Thoracic aorta (tissue), 2 donors: Measurements from ENCODE around the gene VRK1. TPM values are rescaled to one million over a fixed set of nuclear protein-coding genes. Genes with fewer than 3 reads are reported as not detected.
"Not testable (repeated sequence)": the region's sequence is repeated elsewhere in the genome, so short reads cannot be mapped to it uniquely, and the experiment has no call there.

ENCODE experiments used
- ATAC-seq: fragments of 150-250 bp; one replicate; pipeline ENCODE4 v1.8.0; 2017; ENCODE audit warnings: low read depth; ENCODE audit not compliant: insufficient number of reproducible peaks, low FRiP score
- DNase-seq: peaks from one replicate; pipeline ENCODE4 v3.0.0-alpha.2; 2020; ENCODE audit warnings: low spot score
- H3K27ac ChIP-seq, 2 donors: fragments of 200-600 bp; sonication (generic); 1 replicate in 1 of 2; 2 replicates in 1 of 2; pipeline ENCODE4 v1.5.1; 2016; ENCODE audit warnings: mild to moderate bottlenecking in 2 of 2, moderate library complexity in 2 of 2
- H3K27me3 ChIP-seq: fragments of 200-600 bp; sonication (generic); replicated peaks from 2 replicates; pipeline ENCODE4 v1.6.0; 2016; ENCODE audit warnings: mild to moderate bottlenecking; ENCODE audit not compliant: insufficient read depth
- H3K36me3 ChIP-seq: fragments of 200-600 bp; sonication (generic); one replicate; pipeline ENCODE4 v1.5.1; 2016
- H3K4me1 ChIP-seq, 2 donors: fragments of 200-600 bp; sonication (generic); 1 replicate in 1 of 2; 2 replicates in 1 of 2; pipeline versions ENCODE4 v1.5.1 to v1.6.0; 2016; ENCODE audit warnings: low read depth in 2 of 2, mild to moderate bottlenecking in 1 of 2; ENCODE audit not compliant: control insufficient read depth in 1 of 2
- H3K4me3 ChIP-seq: fragments of 200-600 bp; sonication (generic); 2 replicates; pipeline ENCODE4 v1.5.1; 2016; ENCODE audit warnings: mild to moderate bottlenecking
- H3K9me3 ChIP-seq: fragments of 200-600 bp; sonication (generic); 2 replicates; pipeline ENCODE4 v1.5.1; 2016
- total RNA-seq, 2 donors: library from RNA; depleted of rRNA; stranded (reverse); fragments of >200 nt; gene quantifications; one replicate each; pipeline versions ENCODE4 v1.1.0 to v1.2.3, GENCODE V29; 2016
- TF ChIP-seq, protein P1 (sequence below): fragments of 200-600 bp; sonication (generic); IDR thresholded peaks from one replicate; pipeline ENCODE4 v1.5.1; 2019; ENCODE audit warnings: antibody characterized with exemption

Gene VRK1
- total RNA-seq, 2 donors from 2014 or later = 3.0 to 4.9 TPM

DNA sequence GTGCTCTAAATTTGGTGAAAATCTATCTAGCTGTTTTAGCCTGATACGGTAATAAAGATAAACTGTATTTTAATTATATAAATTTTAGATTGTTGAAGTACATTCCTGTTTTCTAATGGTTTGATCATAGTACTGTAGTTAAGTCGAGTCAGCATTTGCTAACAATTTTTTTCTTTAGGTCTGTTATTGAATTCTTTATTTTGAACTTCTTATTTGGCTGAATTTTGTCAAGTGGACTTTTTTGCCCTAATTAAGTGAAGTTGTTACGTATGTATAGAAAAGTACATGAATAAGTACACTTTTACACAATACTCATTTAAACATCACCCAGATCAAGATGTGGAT is 66.8 kb downstream of the VRK1 start:
- TF ChIP-seq, protein P1, sequence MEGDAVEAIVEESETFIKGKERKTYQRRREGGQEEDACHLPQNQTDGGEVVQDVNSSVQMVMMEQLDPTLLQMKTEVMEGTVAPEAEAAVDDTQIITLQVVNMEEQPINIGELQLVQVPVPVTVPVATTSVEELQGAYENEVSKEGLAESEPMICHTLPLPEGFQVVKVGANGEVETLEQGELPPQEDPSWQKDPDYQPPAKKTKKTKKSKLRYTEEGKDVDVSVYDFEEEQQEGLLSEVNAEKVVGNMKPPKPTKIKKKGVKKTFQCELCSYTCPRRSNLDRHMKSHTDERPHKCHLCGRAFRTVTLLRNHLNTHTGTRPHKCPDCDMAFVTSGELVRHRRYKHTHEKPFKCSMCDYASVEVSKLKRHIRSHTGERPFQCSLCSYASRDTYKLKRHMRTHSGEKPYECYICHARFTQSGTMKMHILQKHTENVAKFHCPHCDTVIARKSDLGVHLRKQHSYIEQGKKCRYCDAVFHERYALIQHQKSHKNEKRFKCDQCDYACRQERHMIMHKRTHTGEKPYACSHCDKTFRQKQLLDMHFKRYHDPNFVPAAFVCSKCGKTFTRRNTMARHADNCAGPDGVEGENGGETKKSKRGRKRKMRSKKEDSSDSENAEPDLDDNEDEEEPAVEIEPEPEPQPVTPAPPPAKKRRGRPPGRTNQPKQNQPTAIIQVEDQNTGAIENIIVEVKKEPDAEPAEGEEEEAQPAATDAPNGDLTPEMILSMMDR = no peak
- Histone ChIP-seq H3K27ac (no peak overlapping the region), H3K9me3 (no peaks in the 10 kb centered on the region), H3K27me3 (no peaks in the 10 kb centered on the region), H3K4me1 (no peaks in the 10 kb centered on the region), H3K4me3 (no peak overlapping the region), H3K36me3 (no peaks in the 10 kb centered on the region)
- DNase-seq (no peak), ATAC-seq (no peak)

DNA sequence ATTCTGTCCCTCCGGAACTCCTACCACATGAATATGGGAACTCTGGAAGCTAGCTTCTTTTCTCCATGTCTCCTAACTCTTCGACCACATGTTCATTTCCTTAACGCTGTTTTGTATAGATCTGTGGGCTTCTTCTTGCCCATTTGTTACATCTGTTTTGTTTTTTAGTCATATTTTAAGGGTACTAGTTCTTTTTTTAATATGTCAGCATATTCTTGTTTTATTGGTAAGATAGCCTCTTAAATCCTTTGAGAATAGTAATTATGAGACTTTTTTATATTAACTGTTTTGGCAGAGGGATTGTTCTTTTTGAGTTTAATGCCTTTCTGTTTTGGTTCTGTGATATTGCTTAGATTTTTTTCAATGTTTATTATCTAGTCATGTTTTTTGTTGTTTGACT is 70.5 kb downstream of the VRK1 start:
- no peaks in the 10 kb centered on the region for H3K4me1 ChIP-seq
- H3K9me3 ChIP-seq = no peaks in the 10 kb centered on the region
- ATAC-seq = no peak
- no peaks in the 10 kb centered on the region for H3K36me3 ChIP-seq
- H3K4me3 ChIP-seq = no peak overlapping the region
- DNase-seq = no peak
- H3K27ac ChIP-seq = no peak overlapping the region
- no peaks in the 10 kb centered on the region for H3K27me3 ChIP-seq
- TF ChIP-seq, protein P1 = no peak

DNA sequence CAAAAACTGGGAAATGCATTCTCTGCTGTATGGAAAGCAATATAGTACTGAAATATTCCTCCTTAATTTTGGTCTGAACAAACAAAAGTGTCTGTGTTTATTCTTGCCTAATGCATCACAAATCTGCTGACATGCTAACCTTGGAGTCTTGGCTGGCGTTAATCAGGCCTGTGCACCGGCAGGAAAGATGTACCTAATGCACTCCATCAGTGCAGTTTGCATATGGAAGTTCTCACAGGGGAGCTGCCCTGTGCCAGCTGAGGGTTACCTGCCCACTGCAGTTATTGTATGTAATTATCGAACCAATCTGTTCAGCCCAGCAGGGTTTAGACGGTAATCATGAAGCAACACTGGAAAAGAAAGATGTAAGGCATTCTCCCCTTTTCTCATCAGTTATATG is 76.9 kb downstream of the VRK1 start:
- Histone ChIP-seq H3K9me3 (no peaks in the 10 kb centered on the region), H3K4me1 (no peaks in the 10 kb centered on the region), H3K36me3 (no peaks in the 10 kb centered on the region), H3K27ac (no peak overlapping the region), H3K27me3 (no peaks in the 10 kb centered on the region), H3K4me3 (no peak overlapping the region)
- DNase-seq (no peak), ATAC-seq (no peak)
- TF ChIP-seq, protein P1 = no peak

DNA sequence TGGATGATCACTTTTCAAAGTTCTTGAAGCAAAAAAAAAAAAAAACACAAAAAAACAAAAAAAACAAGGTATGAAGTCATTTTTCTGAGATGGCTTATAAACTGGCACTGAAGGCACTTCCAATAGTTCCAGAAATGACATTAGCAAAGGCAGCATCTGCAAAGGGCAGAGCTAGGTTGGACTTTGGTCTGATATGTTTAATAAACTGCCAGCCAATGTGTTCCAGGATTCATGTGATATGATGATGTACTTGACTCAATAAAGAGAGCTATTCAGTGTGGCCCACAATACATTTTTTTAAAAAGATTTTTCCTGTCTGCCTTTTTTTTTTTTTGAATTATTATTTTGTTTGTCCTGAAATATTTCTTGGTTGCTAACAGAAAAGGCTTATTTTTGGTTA is 79.6 kb downstream of the VRK1 start:
- no peak for DNase-seq
- TF ChIP-seq, protein P1 = no peak

DNA sequence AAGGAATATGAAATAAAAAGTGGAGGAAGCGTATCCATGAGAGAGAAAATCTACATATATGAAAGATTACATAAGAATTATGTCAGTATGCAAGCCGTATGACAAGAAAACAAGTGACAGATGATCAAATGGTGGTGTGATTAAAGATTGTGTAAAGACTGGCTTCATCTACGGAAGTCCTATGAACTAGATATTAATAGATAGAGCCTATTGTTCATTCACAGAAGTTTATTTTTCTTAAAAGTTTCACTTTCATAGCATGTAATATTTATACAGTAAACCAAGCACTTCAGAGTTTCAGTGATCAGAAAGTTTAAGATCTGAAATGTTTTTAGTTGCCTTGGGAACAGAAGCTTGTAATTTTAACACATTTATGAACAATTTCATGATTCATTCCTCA is 84.5 kb downstream of the VRK1 start:
- DNase-seq = no peak
- H3K4me3 ChIP-seq = no peak overlapping the region
- no peak overlapping the region for H3K27ac ChIP-seq
- H3K36me3 ChIP-seq = no peaks in the 10 kb centered on the region
- ATAC-seq = no peak
- no peaks in the 10 kb centered on the region for H3K9me3 ChIP-seq
- no peaks in the 10 kb centered on the region for H3K27me3 ChIP-seq
- no peaks in the 10 kb centered on the region for H3K4me1 ChIP-seq
- TF ChIP-seq, protein P1 = no peak

More for the DNA sequence above, 79.6 kb downstream of the VRK1 start:
- Histone ChIP-seq H3K4me1 (no peaks in the 10 kb centered on the region), H3K27me3 (no peaks in the 10 kb centered on the region), H3K27ac (no peak overlapping the region), H3K36me3 (no peaks in the 10 kb centered on the region), H3K4me3 (no peak overlapping the region), H3K9me3 (no peaks in the 10 kb centered on the region)
- no peak for ATAC-seq

DNA sequence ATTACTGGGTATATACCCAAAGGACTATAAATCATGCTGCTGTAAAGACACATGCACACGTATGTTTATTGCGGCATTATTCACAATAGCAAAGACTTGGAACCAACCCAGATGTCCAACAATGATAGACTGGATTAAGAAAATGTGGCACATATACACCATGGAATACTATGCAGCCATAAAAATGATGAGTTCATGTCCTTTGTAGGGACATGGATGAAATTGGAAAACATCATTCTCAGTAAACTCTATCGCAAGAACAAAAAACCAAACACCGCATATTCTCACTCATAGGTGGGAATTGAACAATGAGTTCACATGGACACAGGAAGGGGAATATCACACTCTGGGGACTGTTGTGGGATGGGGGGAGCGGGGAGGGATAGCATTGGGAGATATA is 86.8 kb downstream of the VRK1 start:
- not testable (repeated sequence) for H3K9me3 ChIP-seq, H3K27ac ChIP-seq, DNase-seq, H3K27me3 ChIP-seq, H3K4me1 ChIP-seq, ATAC-seq, H3K36me3 ChIP-seq, H3K4me3 ChIP-seq
